HAP-1 (cell line): ENCODE results near the gene PHYKPL.
"Not testable (repeated sequence)": the region's sequence is repeated elsewhere in the genome, so short reads cannot be mapped to it uniquely, and the experiment has no call there.

ENCODE experiments used
- DNase-seq, 2 experiments: peaks; one replicate each; pipeline ENCODE4 v3.0.0-alpha.2; 2016 to 2020; ENCODE audit warnings: low spot score in 2 of 2
- H3K27me3 ChIP-seq: fragments of 250-450 bp; sonication (Bioruptor Pico); 2 replicates; pipeline ENCODE4 v1.5.1; 2020; ENCODE audit warnings: low read depth, mild to moderate bottlenecking, moderate library complexity
- H3K36me3 ChIP-seq: fragments of 250-450 bp; sonication (Bioruptor Pico); replicated peaks from 2 replicates; pipeline ENCODE4 v1.5.1; 2020; ENCODE audit warnings: mild to moderate bottlenecking
- H3K4me1 ChIP-seq: fragments of 250-450 bp; sonication (Bioruptor Pico); 2 replicates; pipeline ENCODE4 v1.5.1; 2020; ENCODE audit warnings: mild to moderate bottlenecking
- H3K4me3 ChIP-seq: fragments of 250-450 bp; sonication (Bioruptor Pico); 2 replicates; pipeline ENCODE4 v1.5.1; 2020; ENCODE audit warnings: mild to moderate bottlenecking, moderate library complexity
- H3K9me3 ChIP-seq: fragments of 250-450 bp; sonication (Bioruptor Pico); 2 replicates; pipeline ENCODE4 v1.5.1; 2020; ENCODE audit warnings: mild to moderate bottlenecking, moderate library complexity
- in situ Hi-C: fragments of 300-500 bp; cut with MboI; formaldehyde crosslinking; loops from 3 replicates; pipeline ENCODE4 v1.14.3; 2020; ENCODE audit warnings: low sequenced_read_pairs, inconsistent platforms, mixed read lengths

PHYKPL gene

DNA sequence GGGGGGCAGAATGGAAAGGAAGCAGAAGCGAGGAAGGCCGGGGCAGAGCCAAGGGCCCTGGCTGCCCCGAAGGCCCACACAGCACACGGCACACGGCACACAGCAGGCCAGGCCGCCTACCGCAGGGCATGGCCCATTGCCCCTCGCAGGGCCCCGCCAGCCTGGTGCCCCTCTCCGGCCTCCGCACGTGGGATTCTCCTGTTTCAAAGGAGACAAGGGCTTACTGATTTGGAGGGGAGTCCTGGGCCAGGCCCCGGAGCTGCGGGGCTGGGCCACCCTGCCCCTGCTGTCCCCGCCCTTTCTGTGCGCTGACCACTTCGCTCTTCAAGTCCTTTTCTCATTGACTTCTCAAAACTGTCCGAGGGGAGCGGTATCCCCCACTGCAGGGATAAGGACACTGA is 7.7 kb upstream of the PHYKPL start:
- Histone ChIP-seq H3K27me3 (no peaks in the 10 kb centered on the region), H3K9me3 (no peaks in the 10 kb centered on the region), H3K36me3 (no peaks in the 10 kb centered on the region), H3K4me3 (no peak overlapping the region), H3K4me1 (no peaks in the 10 kb centered on the region)
- no peak for DNase-seq
- in situ Hi-C loops = no loop called here

GRCh38 chr5:178239626-178240301 is 7.2 kb upstream of the PHYKPL start:
- H3K9me3 ChIP-seq, H3K4me3 ChIP-seq, H3K4me1 ChIP-seq, in situ Hi-C loops, H3K36me3 ChIP-seq, H3K27me3 ChIP-seq, DNase-seq: not testable (repeated sequence)

- Histone ChIP-seq H3K9me3 (no peaks in the 10 kb centered on the region), H3K4me3 (no peak overlapping the region), H3K4me1 (no peaks in the 10 kb centered on the region), H3K36me3 (no peaks in the 10 kb centered on the region), H3K27me3 (no peaks in the 10 kb centered on the region)
- in situ Hi-C loops = no loop called here
- DNase-seq = no peak
These were observed 6.3 kb upstream of the PHYKPL start for GRCh38 chr5:178238711-178239592.

DNA sequence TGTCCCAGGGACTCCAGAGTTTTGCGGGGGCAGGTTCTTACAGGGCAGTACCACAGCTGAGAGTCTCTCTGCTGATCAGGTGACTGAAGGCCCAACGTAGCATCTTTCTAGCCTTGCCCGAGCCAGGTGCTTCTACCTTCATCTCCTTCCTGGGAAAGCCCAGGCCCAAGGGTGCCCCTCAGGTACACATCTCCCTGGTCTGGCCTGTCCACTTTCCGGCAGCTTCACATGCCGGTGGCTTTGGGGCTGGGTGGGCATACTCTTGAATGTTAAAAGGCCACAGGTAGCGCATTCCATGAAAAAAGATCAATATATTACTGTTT is 5.7 kb upstream of the PHYKPL start:
- Histone ChIP-seq H3K27me3 (no peaks in the 10 kb centered on the region), H3K4me1 (no peaks in the 10 kb centered on the region), H3K4me3 (no peak overlapping the region), H3K36me3 (no peaks in the 10 kb centered on the region), H3K9me3 (no peaks in the 10 kb centered on the region)
- in situ Hi-C loops = no loop called here
- no peak for DNase-seq

- Histone ChIP-seq H3K36me3 (no peaks in the 10 kb centered on the region), H3K4me3 (no peak overlapping the region), H3K4me1 (no peaks in the 10 kb centered on the region), H3K27me3 (no peaks in the 10 kb centered on the region), H3K9me3 (no peaks in the 10 kb centered on the region)
- in situ Hi-C loops = no loop called here
- DNase-seq = no peak
These were observed 5.1 kb upstream of the PHYKPL start for GRCh38 chr5:178237431-178238312.

- H3K9me3 ChIP-seq = no peaks in the 10 kb centered on the region
- in situ Hi-C loops = no loop called here
- no peaks in the 10 kb centered on the region for H3K27me3 ChIP-seq
- peaks cover 2% of the 10 kb centered on the region; the same call in 1 of the 2 replicates for H3K36me3 ChIP-seq
- H3K4me3 ChIP-seq = no peak overlapping the region
- DNase-seq = no peak
- no peaks in the 10 kb centered on the region for H3K4me1 ChIP-seq
These were observed 4.1 kb upstream of the PHYKPL start for GRCh38 chr5:178236679-178237078.

- Histone ChIP-seq H3K4me1 (no peaks in the 10 kb centered on the region; the same call in 1 of the 2 replicates), H3K36me3 (peaks cover 7% of the 10 kb centered on the region), H3K9me3 (no peaks in the 10 kb centered on the region), H3K27me3 (no peaks in the 10 kb centered on the region), H3K4me3 (no peak overlapping the region)
- DNase-seq = no peak
- in situ Hi-C loops = no loop called here
These were observed 3.5 kb upstream of the PHYKPL start for GRCh38 chr5:178236126-178236525.

DNA sequence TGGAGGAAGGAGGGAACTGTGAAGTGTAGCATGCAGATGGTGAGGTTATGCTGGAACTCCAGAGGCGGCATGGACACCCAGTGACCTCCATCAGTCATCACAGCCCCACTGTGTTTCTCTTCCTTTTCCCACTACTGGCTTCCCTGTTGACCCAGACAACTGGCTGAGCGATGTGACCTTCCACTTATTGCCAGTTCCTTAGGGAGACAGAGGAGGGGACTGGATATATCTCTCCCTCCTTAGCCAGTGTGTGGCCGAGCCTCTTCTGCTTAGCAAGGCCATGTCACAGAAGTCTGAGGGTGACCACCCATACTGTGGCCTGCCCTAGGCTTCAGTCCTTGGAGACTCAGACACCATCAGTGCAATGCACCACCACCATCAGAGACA is 3.0 kb upstream of the PHYKPL start:
- Histone ChIP-seq H3K4me1 (peaks cover 5% of the 10 kb centered on the region), H3K36me3 (peaks cover 13% of the 10 kb centered on the region), H3K4me3 (no peak overlapping the region), H3K27me3 (no peaks in the 10 kb centered on the region), H3K9me3 (no peaks in the 10 kb centered on the region)
- in situ Hi-C loops = no loop called here
- no peak for DNase-seq

GRCh38 chr5:178234750-178235587 is 2.4 kb upstream of the PHYKPL start:
- Histone ChIP-seq H3K9me3 (no peaks in the 10 kb centered on the region), H3K36me3 (peaks cover 19% of the 10 kb centered on the region), H3K4me1 (peaks cover 8% of the 10 kb centered on the region), H3K27me3 (no peaks in the 10 kb centered on the region), H3K4me3 (no peak overlapping the region)
- in situ Hi-C loops = no loop called here
- peak; percentile 47 to 87 for DNase-seq

GRCh38 chr5:178234121-178234749 is 1.6 kb upstream of the PHYKPL start:
- DNase-seq = no peak
- peaks cover 26% of the 10 kb centered on the region for H3K36me3 ChIP-seq
- no peak overlapping the region for H3K4me3 ChIP-seq
- no peaks in the 10 kb centered on the region for H3K9me3 ChIP-seq
- H3K4me1 ChIP-seq = peaks cover 8% of the 10 kb centered on the region
- in situ Hi-C loops = no loop called here
- H3K27me3 ChIP-seq = no peaks in the 10 kb centered on the region

DNA sequence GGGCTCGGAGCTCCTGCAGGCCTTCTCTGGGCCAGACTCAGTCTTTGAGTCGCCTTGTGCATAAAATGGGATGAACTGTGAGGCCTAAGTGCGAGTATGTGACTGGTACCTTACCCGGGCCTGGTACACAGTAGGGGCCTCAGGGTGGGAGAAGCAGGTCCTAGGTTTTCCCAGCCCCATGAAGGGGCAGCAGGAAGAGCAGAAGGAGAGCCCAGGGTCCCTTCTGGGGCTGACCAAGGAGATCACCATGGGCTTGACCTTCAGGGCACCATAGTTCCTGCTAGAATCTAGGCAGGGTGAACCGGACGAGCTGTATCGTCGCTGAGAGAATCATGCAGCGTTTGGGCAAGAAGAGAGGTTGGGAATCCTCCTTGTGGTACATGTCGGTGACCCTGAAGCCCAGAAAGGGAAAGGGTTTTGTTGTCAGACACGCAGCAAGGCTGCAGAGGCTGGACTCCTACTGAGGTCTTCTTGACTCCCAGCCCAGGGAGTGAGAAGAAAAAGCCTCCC is 373 bp upstream of the PHYKPL start:
- Histone ChIP-seq H3K36me3 (peaks cover 39% of the 10 kb centered on the region), H3K9me3 (no peaks in the 10 kb centered on the region), H3K4me3 (peak overlapping the region; percentile 73), H3K27me3 (no peaks in the 10 kb centered on the region), H3K4me1 (peaks cover 8% of the 10 kb centered on the region)
- in situ Hi-C loops = no loop called here
- no peak for DNase-seq

DNA sequence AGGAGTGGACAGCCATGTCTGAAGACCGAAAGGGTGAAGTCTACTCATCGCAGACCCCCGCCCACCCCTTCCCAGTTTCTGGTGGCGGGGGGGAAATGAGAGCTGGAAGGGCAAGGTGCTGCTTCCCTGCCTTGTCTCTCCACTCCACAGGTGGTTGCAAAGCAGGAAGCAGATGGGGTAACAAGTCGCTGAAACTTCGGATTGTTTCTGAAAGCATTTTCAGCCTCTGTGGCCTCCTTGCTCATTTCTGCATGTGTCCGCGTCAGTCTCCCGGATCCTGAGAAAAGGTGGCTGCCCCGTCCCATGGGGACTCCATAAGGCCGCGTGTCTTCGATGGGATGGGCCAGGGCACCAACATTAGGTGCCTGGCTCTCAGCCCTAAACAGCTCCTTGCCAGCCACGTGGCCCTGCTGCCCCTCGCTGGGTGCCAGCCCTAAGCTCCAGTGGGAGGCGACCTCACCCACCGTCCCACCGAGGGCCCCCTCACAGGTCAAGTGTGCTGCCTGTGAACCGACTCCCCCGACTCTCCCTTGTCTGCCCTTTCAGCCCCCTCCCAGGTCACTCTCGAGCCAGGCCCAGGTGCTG is 971 bp downstream of the PHYKPL start:
- no peaks in the 10 kb centered on the region for H3K9me3 ChIP-seq
- H3K36me3 ChIP-seq = peaks cover 50% of the 10 kb centered on the region
- peaks cover 8% of the 10 kb centered on the region for H3K4me1 ChIP-seq
- H3K4me3 ChIP-seq = peak overlapping the region; percentile 73
- DNase-seq = no peak
- in situ Hi-C loops = no loop called here
- H3K27me3 ChIP-seq = no peaks in the 10 kb centered on the region
